NCI-H1417 (cell line): Measurements from ENCODE around the gene SNF8.

Experiments used
- DNase-seq, 3 experiments: peaks; one replicate each; lab custom pipeline; 2025; lab: John Stamatoyannopoulos, UW

The SNF8 gene

GRCh38 chr17:48929812-48930165, 14.9 kb downstream of the SNF8 start:
- DNase-seq, result no peak

DNA sequence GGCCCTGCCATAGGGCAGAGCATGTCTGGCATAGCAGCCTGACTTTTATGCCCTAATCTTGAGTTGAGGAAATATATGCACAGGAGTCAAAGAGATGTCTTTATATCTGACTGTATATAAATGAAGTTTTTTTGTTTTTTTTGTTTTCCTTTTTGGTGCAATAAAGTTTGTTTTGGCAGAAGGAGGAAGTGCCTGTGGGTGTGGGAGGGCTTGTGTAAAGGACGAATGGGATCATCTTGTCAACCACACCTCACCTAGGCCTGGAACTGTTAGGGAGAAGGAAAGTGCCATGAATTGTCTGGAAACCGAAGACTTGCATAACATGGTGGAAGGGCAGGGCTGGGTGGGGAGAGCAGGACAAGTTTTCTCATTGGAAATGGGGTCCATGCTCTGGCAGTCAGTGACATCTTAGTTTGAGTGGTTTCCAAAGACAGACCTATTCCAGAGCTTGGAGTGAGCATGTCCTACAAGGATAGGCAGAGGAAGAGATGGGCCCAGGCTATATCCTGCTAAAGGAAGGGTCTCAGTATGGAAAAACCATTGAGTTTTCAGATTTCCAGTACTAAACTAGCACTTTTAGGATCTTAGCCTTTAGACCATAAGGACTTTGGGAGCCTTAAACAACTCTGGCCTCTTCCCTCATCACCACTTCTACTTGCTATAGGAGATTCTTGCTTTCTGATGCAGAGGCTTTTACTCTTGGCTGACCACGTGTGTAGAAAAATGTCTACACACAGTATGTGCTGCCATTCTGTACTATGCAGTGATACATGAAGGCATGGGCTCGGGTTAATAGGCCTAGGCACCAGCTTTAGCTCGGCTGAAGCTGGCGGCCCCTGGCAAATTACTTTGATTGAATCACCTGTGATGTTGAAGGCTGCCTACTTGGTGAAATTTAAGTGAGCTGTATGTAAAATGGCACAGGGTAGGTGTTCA, 15.5 kb downstream of the SNF8 start:
- DNase-seq, result no peak

- no peak for DNase-seq
Measured at GRCh38 chr17:48927978-48928745, 16.5 kb downstream of the SNF8 start.

GRCh38 chr17:48925991-48926342, 18.7 kb downstream of the SNF8 start:
- no peak for DNase-seq

DNA sequence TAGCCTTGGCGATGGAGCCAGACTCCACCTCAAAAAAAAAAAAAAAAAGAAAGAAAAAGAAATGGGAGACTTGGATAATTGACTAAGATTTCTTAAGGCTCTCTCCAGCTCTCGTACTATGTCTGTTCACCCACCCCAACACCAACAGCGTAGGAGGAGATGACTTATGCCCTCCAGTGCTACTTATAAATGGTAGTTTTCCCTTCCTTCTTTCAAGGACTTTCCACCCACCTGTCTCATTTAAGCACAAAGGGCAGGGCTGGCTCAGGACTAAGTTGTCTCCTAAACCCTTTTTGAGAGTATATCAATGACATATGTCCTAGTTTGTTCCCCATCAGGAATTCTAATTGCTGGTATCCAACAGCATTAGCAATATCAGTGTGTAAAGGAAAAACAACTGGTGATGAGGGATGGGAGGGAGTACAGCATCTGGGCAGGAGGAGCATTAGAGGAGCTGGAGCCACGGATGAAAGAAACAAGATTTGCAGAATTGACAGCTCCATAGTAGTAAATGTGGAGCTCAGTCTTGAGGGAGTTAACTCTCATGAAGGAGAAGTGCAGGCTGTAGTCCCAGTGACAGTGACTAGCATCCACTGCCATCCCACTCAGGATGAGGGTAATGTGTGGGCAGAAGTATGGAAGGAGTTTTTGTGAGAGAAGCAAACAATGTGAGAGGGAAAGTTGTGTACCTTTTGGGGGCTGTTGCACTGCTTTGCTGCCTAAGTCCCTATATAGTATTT, 19.2 kb downstream of the SNF8 start:
- no peak for DNase-seq

GRCh38 chr17:48915459-48916282, 29.0 kb downstream of the SNF8 start:
- no peak for DNase-seq

- DNase-seq, result no peak
Measured at GRCh38 chr17:48912476-48912875, 32.2 kb downstream of the SNF8 start.

- DNase-seq, result peak in 1 of 3 experiments; percentile 19
Measured at GRCh38 chr17:48910370-48910769, 34.3 kb downstream of the SNF8 start.

- DNase-seq, result no peak
Measured at GRCh38 chr17:48909783-48910182, 34.9 kb downstream of the SNF8 start.

- peak; percentile 71 to 80 (median 75) for DNase-seq
Measured at GRCh38 chr17:48908853-48909394, 35.7 kb downstream of the SNF8 start.

GRCh38 chr17:48908047-48908843, 36.4 kb downstream of the SNF8 start, which contains the start of gene UBE2Z:
UBE2Z (plus strand) TSS chr17:48908407; CDS start chr17:48908504, 97 bp downstream.
- DNase-seq, result peak; percentile 91 to 96 (median 96)

DNA sequence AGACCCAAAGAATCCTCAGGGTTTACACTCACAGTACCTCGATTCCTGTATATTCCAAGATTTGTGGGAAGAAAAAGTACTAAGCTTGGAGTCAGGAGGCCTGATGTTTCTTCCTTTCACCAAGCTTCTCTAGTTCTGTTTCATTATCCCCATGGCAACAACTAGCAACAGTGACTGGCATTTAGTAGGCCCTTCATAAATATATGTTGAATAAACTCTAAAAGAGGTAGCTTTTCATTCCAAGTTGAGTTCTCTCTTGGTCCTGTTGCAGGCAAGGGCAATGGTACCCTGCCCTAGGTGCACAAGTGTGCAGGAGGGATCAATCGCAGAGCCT, 37.0 kb downstream of the SNF8 start:
- DNase-seq, result no peak

DNA sequence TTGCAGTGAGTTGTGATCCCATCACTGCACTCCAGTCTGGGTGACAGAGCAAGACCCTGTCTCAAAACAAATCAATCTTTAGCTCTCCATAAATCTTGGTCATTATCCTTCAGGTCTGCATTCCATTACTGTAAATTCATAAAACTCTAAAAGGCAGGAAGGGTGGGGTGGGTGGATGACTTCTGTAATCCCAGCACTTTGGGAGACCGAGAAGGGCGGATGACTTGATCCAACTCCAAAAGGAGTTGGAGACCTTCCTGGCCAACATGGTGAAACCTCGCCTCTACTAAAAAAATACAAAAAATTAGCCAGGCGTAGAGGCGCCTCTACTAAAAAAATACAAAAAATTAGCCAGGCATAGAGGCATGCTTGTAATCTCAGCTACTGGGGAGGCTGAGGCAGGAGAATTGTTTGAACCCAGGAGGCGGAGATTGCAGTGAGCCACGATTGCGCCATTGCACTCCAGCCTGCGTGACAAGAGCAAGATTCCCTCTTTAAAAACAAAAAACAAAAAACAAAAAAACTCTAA, 38.6 kb downstream of the SNF8 start:
- DNase-seq, result no peak

DNA sequence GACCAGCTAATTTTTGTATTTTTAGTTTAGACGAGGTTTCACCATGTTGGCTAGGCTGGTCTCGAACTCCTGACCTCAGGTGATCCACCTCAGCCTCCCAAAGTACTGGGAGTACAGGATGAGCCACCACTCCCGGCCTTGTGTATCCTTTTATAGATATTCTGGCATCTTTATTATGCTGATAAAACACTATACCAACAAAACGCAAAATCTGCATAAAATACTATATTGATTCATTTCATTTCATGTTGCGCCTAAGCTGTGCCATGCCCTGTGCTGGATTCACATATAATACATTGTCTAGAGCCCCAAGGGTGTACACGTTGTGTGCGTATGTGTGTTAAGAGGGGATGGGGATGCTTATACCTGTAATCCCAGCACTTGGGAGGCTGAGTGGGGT, 40.2 kb downstream of the SNF8 start:
- no peak for DNase-seq

DNA sequence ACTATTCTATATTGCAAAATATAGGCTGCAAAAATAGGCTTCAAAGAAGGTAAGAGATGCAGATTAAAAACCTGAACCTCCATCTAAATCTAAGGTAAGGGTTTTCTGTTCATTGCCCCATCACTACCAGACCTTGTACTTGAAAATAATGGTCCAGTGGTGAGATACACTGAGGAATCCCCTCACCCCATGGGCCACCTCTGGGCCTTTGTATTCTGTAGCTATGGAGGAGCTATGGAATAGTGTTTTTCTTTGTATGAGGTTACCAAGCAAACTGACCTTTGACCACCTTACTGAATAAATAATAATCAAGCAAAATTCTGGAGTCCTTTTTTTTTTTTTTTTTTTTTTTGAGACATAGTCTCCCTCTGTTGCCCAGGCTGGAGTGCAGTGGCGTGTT, 41.2 kb downstream of the SNF8 start:
- DNase-seq, result no peak

- DNase-seq, result no peak
Measured at GRCh38 chr17:48901241-48901640, 43.4 kb downstream of the SNF8 start.

DNA sequence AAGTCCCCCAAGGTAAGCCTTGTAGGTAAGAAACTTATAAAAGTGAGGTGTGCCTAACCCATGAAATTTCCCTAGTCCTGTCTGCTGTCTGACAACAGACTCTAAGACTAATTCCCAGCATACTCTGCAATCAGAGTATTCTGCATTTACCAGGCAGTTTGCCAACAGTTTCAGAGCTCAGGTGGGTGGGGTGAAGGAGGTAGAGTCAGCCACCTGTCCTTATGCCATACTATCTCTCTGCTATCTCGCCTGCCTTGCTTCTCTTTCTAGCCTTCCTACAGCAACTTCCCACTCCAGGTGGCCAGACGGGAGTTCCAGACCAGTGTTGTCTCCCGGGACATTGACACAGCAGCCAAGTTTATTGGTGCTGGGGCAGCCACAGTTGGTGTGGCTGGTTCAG, 49.8 kb downstream of the SNF8 start:
- no peak for DNase-seq

DNA sequence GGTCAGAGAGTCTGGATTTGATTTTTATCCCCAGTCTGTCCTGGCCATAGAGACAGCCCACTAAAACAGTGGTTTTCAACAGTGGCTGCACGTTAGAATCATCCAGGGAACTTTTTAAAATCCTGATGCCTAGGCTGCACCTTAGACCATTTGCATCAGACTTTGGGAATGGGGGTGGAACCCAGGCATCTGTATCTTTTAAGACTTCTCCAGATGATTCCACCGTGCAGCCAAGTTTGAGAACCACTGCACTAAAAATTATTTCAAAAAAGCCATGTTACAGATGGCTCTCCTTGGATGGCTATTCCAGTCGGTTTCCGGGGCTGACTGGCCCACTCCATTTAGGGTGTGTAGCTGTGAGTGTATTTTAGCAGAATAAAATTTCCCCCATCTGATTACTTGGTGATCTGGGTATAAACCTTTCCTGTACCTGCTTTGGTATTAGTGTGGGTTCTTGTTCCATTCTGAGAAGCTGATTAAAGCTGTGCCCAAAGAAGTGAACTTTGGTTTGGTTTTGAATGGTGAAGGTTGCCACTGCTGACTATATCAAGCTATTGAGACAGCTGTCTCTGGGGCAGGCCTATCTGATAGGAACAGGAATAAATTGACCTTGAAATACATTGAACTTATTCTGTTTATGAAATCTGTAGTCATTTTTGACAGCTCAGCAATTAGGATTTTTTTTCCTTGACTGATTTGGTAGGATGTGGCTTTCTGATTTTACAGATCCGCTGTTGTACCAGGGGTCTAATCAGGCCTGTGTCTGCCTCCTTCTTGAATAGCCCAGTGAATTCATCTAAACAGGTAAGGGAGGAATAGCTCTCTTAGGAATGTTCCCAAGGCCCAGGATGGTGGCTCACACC, 50.8 kb downstream of the SNF8 start:
- DNase-seq, result no peak

GRCh38 chr17:48892940-48893645, 51.5 kb downstream of the SNF8 start:
- DNase-seq, result peak in 1 of 3 experiments; percentile 54
